DND-41 (cell line): Measurements from ENCODE around the gene MAPKBP1.

Experiments used
- EZH2 ChIP-seq: IDR thresholded peaks from 3 replicates; pipeline ENCODE4 v1.6.1; 2012; ENCODE audit warnings: borderline replicate concordance, low read depth, mild to moderate bottlenecking, moderate library complexity, low read length, inconsistent platforms; ENCODE audit not compliant: severe bottlenecking
- TF ChIP-seq, protein P1 (sequence below): IDR thresholded peaks from 2 replicates; pipeline ENCODE4 v1.5.1; 2012; ENCODE audit warnings: borderline replicate concordance, low read length, moderate library complexity, mild to moderate bottlenecking; ENCODE audit not compliant: poor library complexity, severe bottlenecking; ENCODE audit errors: extremely low read depth

DNA sequence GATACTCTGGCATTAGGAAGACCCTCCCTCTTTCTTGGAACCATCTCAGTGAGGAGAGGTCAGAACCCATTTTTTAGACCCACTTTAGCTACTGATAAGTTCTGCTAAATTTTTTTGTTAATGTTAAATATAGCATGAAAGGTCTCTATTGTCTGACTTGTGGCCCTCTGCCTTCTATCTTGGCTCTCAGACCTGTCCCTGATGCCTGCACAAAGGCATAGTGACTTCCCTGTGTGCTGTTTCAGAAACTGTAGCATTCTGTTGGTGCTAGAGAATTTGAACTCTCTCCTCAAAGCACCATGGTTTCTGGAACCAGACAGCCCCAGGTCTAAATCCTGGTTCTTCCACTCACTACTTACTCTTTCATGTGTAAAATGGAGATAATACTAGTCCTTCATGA is 15.4 kb downstream of the MAPKBP1 start:
- TF ChIP-seq, protein P1, sequence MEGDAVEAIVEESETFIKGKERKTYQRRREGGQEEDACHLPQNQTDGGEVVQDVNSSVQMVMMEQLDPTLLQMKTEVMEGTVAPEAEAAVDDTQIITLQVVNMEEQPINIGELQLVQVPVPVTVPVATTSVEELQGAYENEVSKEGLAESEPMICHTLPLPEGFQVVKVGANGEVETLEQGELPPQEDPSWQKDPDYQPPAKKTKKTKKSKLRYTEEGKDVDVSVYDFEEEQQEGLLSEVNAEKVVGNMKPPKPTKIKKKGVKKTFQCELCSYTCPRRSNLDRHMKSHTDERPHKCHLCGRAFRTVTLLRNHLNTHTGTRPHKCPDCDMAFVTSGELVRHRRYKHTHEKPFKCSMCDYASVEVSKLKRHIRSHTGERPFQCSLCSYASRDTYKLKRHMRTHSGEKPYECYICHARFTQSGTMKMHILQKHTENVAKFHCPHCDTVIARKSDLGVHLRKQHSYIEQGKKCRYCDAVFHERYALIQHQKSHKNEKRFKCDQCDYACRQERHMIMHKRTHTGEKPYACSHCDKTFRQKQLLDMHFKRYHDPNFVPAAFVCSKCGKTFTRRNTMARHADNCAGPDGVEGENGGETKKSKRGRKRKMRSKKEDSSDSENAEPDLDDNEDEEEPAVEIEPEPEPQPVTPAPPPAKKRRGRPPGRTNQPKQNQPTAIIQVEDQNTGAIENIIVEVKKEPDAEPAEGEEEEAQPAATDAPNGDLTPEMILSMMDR = no peak
- no peak for TF ChIP-seq EZH2
